Skeletal muscle cell (primary cell): ENCODE results near the gene DCLK2.

ENCODE experiments used
- DNase-seq: peaks from one replicate; pipeline ENCODE4 v3.0.0-alpha.2; 2010; ENCODE audit warnings: low read depth
- H3K4me3 ChIP-seq: 2 replicates; pipeline ENCODE4 v1.5.1; 2011; ENCODE audit warnings: low read depth, mild to moderate bottlenecking, control low read depth, low read length, moderate library complexity

DCLK2 gene

DNA sequence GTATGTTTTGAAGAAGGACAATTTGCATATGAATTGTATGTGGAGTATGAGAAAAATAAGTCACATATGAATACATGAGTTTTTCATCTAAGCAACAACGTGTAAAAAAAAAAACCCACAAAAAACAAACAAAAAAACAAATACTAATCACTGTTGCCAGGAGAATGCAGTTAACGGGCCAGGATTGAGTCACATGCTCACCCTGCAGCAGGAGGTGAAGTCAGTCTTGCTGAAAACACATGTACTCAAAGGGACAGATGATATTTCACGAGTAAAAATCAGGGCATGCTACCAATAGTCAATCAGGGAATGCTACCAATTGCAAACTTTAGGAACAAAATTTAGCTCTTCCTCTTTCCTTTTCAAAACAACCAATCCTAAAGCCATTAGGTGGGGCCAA is 10.4 kb upstream of the DCLK2 start:
- H3K4me3 ChIP-seq, result no peak overlapping the region
- DNase-seq, result no peak

DNA sequence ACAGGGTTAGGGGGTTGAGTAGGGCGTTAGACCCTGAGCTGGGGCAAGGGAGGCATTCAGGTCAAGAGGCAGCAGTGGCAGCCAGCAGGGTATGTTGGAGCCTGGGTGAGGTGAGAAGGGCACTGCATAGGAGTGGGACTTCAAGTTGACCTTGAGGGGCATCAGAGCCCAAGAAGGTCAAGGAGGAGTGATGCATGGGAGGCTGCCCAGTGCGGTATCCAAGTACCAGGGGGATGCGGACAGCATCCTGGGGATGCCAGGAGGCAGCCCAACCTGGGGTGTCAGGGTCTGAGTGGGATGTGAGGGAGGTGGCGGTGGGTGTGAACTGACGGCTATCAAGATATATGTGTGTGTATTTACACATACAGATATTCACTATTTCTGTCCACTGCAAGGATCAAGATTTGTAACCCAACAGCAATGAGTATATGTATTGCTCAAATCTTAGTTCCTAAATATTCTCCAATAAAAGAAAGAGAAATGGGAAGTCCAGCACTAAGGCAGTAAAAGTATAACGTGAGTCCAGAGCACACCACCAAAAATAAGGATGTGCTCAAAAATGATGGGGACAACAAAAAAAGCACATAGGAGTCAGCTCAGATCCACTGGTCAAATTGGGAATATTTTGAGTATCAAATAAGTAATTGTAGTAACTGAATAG is 9.8 kb upstream of the DCLK2 start:
- H3K4me3 ChIP-seq, result no peak overlapping the region
- DNase-seq, result no peak

DNA sequence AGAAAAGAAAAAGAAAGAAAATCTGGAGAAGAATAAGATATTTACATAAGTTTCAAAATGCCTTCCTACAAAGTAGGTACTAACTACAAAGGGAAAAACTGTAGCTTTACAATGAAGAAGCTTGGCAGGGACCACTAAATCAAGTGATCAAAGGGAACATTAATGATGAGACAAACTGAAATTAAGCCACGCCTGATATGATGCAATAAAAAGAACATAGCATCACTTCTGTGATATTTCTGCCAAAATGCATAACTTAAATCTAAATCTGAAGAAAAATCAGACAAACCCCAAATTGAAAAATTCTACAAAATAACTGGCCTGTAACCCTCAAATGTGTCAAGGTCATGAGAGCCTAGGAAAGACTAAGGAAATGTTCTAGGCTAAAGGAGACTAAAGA is 8.9 kb upstream of the DCLK2 start:
- no peak for DNase-seq
- H3K4me3 ChIP-seq, result no peak overlapping the region

DNA sequence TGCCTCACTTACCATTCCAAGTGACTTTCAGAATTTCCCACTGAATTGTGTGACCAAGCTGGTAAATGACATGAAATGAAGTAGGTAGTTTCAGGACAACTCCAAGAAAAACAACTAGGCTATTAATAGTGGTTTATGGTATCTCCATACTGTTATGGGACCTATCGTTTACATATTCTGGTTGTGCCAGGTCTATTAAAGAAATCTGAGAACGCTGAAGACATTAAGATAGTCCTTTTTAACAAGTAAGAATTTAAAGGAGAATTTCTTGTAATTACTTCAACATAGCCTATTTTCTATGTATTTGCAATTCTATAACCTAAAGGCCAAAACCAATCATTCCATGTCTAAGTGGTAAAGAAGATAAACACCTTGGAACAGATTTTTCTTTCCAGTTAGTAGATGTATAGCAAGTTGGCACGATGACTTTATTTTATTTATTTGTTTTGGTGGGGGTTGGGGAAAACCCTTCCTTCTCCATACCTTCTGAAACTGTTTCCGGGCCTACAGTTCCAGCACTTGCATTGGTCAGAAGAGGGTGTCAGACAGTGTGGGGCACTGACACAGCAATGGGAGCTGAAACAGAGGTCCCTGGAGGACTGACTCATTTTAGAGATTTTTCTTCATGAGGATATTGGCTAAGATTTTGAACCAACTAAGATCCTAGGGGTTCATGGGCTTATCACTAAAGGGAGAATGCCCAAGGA is 7.6 kb upstream of the DCLK2 start:
- no peak overlapping the region for H3K4me3 ChIP-seq
- DNase-seq, result peak; percentile 62

DNA sequence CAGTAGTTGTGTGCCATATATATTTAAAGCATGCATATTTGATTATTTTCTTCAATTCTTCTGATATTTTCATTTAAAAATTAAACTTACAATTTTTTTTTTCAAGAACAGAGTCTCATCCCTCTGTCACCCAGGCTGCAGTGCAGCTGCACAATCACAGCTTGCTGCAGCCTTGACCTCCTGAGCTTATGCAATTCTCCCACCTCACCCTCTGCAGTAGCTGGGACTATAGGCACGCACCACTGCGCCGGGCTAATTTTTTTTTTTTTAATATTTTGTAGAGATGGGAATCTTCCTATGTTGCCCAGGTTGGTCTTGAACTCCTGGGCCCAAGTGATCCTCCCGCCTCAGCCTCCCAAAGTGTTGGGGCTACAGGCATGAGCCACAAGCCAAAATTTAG is 5.8 kb upstream of the DCLK2 start:
- no peak overlapping the region for H3K4me3 ChIP-seq
- no peak for DNase-seq

DNA sequence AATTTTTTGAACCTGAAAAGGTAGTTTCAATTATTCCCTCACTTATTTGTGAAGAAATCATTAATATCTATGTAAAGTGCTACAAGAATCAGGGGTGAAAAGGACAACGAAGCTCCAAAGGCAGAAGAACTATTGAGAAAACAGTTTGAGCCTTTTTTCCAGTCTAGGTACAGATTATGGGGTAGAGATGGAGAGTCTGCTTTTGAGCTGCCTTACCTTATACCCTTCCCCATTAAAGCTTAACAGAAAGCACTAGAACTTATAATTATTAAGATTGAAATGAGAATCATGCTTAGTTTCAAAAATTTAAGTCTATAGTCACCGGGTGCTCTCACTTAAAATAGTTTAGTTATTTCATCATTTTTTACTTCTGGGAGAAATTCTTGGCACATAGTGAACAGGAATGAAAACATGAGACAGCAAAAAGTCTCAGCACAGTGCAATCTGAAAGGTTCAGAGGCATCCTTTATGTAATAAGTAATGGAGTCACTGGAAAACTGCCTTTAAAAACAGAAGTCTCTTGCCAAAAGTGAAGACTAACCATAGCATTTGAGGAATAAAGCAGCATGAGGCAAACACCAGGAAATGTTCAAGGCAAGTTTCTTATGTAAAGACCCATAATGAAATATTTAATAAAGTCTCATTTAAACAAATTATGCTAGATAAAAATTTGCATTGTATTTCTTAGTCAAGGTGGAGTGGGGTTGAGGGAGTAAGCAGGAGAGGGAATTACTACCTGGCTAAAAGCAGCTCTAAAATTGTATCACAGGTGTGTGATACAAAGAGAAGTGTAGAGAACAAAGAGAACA is 5.1 kb upstream of the DCLK2 start:
- DNase-seq, result peak; percentile 86
- H3K4me3 ChIP-seq, result no peak overlapping the region

DNA sequence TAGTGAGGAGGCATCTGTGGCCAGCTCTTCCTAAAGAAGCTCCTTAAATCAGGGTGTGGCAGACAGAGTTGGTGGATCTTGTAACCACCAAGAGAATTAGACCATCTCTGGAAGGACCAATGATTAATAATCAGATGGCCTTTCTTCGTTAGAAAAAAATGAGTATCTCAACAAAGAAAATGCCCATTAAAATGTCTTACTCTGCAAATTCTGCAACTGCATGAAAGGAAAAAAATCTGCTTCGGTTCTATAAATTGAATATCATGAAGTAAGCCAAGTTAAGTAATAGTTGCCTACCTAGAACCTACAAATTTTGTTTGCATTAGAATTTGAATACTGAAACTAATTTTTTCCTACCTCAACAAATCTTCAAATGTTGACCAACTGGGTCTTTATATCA is 4.2 kb upstream of the DCLK2 start:
- H3K4me3 ChIP-seq, result no peak overlapping the region
- DNase-seq, result no peak

DNA sequence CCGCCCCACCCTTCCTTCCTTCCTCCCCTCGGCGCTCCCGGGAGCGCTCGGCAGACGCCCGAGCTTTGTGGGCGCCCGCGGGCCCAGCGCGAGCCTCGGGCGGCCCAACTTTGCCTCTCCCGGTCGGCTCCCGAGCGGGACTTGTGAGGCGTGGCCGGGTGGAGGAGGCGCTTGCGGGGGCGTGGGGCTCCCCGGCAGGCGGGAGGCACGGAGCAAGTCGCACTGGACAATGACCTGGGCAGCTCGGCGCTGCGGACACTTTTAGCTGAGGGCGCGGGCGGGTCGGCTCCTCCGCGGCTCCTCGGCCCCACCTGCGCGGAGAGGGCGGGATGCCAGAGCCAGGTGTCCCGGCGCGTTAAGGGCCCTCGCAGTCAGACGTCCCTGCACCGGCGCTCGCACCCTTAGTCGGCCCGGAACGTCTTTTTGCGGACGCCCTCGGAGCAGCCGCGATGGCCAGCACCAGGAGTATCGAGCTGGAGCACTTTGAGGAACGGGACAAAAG is 385 bp downstream of the DCLK2 start:
- DNase-seq, result no peak

DNA sequence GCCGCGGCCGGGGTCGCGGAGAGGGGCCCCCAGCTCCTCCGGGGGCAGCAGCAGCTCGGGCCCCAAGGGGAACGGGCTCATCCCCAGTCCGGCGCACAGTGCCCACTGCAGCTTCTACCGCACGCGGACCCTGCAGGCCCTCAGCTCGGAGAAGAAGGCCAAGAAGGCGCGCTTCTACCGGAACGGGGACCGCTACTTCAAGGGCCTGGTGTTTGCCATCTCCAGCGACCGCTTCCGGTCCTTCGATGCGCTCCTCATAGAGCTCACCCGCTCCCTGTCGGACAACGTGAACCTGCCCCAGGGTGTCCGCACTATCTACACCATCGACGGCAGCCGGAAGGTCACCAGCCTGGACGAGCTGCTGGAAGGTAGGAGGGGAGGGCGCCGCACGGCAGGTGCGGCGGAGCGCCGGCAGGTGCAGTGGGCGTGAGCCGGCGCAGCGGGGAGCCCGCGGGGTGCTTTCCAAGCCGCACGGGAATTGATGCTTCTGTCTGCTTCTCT is 886 bp downstream of the DCLK2 start:
- peak overlapping the region; percentile 78 for H3K4me3 ChIP-seq
- DNase-seq, result no peak

More for the DNA sequence above, 385 bp downstream of the DCLK2 start:
- H3K4me3 ChIP-seq, result peak overlapping the region; percentile 78

DNA sequence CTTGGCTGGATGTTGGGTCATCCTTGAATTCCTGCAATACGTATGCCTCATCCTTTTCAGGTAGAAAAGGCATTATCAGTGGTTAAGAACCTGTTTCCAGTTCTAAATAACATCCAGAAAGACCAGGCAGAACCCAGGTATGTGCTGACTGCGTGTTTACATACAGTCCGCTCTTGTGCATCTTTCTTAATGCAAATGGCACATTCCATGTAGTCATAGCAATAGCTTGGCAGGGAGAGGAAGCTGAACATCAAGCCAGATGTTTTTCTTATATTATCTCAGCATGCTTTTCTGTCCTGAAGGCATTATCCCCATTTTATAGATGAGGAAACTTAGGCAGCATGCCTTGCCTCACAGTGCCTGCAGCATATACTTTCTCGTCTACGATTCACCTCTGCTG is 2.1 kb downstream of the DCLK2 start:
- H3K4me3 ChIP-seq, result peak overlapping the region; percentile 78
- no peak for DNase-seq

DNA sequence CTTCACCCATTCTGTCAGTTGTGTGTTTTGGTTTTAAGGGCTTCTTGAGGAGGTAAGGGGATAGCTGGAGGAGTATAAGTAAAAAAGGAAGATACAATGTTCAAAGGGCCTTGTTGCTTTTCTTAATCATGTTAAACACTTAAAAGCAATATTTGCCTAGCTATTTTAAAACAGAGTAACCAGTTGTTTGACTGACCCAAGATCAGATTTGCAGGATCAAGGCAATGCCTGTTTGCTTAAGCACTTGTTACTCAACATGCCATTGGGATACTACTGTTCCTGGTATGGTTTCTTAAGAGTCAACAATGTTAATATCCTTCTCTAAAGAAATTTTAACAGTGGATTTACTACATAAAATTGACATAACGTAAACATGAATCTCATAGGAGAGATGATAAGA is 2.6 kb downstream of the DCLK2 start:
- no peak for DNase-seq
- peak overlapping the region; percentile 78 for H3K4me3 ChIP-seq

DNA sequence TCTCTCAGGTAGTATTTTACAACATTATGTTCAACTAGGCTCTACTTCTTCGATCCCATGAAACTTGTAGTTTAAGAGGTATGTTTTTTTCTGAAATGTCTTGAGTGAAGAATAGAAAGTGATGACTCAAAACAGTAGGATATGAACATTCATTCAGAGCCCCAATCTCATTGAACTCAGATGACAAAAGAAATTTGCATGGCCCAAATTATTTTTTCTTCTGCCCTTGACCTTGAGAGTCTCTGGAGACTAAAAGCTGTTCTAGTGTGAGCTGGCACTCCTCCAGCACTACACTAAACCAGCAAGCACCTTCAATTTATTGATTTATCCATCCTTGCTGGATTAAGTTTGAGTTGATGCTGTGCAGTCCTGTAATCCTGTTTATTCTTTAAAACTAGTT is 4.0 kb downstream of the DCLK2 start:
- no peak for DNase-seq
- H3K4me3 ChIP-seq, result no peak overlapping the region

DNA sequence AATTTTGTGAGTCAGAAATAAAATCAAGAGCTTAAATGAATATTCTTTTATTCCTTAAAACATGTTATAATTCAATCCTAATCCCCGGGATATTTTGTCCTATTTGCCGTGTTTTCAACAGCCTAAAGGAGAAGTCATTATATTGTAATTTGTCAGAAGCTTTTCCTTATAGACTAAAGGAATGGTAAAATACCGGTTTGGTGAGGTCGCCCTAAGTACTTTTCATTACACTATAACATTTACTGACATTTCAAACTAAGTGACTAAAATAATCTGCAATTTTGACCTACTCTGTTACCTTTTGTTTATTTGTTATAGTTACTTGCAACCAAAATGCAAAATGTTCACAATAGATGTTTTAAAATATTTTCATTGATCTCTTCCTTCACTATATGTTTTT is 8.8 kb downstream of the DCLK2 start:
- DNase-seq, result no peak
- H3K4me3 ChIP-seq, result no peak overlapping the region

DNA sequence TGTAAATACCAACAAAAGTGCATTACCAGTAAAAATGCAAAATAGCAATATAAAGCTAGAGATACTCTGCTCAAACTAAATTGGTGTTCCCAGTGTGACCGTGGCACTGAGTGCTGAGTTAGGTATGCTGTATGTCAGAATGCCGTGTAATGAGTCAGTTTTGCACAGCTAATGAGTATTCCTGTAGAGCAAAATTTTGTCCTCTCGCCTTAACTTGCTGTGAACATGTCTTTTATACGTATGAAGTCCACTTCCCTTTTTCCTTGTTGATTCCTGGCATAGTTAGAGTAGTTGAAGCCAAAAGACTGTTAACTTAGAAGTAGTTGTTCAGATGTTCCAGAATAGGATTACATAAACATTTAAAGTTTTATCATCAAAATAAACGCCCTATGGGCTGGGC is 11.5 kb downstream of the DCLK2 start:
- DNase-seq, result no peak
- H3K4me3 ChIP-seq, result no peak overlapping the region

DNA sequence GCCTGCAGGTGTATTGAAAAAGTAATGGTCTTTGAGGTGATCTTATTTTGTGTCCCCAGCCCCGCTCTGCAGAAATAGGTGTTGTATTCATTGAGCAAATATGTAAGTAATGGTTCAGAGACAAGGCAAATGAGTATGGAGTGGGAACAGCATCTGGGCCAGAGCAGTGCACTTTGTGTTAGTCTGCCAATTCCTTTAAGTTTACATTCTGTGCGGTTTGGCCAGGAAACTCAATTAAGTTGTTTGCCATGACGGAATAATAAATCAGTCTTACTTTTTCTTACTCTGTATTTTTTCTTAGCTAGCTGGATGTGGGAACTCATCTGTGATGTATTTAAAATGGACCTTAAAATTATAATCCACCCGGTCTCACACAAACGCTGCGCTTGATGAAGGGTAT is 12.6 kb downstream of the DCLK2 start:
- no peak overlapping the region for H3K4me3 ChIP-seq
- no peak for DNase-seq

DNA sequence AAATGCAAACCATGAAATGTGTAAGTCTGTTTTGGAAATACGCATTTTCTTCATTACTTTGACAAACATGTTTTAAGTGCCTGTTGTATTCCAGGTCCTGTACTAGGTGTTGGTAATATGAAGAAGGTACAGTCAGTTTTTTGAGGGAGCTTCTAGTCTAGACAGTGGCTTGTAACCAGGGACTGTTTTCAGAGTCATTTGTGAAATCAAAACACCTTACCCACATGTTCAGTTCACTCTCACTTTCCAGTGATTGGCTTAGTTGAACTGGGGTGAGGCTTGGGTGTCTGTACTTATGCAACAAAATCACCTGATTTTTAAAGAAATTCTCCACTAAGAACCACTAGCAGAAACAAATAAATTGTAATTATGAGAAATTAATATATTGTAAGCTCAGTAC is 16.4 kb downstream of the DCLK2 start:
- no peak overlapping the region for H3K4me3 ChIP-seq
- DNase-seq, result no peak

DNA sequence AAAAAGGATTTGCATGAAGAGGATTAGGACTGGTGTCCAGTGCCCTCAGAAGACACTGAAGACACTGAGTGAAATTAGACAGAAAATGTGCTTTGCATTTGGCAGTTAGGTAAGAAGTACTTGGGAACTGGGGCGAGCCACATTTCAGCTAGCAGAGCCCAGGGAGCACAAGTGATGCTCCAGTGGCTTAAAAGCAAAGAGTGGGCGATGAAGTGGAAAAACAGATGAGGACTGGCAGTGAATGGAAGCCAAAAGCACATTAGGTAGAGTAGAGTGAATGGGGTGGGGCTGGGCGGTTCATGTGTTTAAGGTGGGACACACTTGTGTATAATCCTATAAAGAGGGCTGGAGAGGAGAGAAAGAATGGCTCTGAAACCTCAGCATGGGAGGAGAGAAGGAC is 18.4 kb downstream of the DCLK2 start:
- DNase-seq, result no peak
- H3K4me3 ChIP-seq, result no peak overlapping the region

DNA sequence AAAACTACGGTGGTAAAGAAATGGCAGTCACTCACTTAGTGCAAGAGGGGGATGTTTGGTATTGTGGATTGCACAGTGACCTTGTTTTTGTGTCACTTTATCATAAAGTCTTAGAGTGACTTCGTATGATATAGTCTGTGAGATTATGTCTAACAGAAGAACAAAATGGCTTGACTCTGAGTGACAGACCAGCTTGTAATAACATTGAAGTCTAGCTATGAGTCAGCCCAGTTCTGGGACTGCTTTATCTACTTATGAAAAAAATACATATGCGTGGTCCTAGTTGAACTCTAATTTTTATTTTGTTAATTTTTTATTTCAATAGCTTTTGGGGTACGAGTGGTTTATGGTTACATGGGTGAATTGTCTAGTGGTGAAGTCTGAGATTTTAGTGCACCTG is 20.0 kb downstream of the DCLK2 start:
- DNase-seq, result no peak
- no peak overlapping the region for H3K4me3 ChIP-seq

DNA sequence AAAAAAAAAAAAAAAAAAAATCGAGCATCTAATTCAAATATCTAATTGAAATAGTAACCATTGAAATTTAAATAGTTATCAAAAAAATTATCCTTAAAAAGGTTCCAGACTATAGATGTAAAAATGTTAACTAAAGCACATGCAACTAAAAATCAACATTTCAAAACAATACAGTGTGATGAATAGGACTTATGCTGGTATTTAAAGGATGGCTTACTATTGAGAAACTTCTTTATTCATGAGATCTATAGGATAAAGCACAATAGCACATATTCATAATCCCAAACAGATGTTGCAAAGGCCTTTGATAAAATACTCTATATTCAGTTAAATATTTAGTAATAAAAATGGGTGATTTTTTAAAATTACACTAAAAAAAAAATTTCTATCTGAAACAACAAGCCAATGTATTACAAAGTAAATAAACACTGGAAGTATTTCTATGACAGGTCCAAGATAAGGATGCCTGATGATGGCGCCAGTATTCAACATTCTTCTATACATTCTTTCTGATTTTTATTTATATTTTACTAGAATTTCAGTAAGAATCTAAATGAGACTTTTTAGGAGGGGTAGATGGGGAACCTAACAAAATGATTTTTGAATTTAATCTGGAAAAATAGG is 26.3 kb downstream of the DCLK2 start:
- no peak overlapping the region for H3K4me3 ChIP-seq
- DNase-seq, result no peak

DNA sequence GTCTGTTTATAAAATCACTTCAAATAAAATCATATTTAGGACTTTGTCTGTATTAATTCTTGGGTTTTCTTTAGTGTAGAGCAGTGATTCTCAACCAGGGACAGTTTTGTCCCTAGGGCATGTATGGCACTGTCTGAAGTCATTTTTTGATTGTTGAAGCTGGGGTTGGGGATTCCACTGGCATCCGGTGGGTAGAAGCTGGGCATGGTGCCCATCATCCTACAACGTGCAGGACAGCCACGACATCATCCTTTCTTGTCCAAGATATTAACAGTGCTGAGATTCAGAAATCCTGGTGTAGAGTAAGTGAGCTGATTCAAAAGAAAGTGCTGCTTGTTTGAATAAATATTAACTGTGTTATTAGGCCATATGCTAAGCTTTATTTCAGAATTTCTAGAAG is 28.6 kb downstream of the DCLK2 start:
- no peak for DNase-seq
- no peak overlapping the region for H3K4me3 ChIP-seq
